Stimulated activated CD4-positive, alpha-beta T cell treated with anti-CD3 and anti-CD28 coated beads, Interleukin-15, amount 100 ng/mL, for 24 hours (primary cell): Measurements from ENCODE around the gene MTHFSD.

Source experiments
- DNase-seq: peaks from one replicate; pipeline ENCODE4 v3.0.0-alpha.2; 2020

MTHFSD gene

GRCh38 chr16:86546638-86547013, 8.4 kb downstream of the MTHFSD start:
- DNase-seq, result no peak

DNA sequence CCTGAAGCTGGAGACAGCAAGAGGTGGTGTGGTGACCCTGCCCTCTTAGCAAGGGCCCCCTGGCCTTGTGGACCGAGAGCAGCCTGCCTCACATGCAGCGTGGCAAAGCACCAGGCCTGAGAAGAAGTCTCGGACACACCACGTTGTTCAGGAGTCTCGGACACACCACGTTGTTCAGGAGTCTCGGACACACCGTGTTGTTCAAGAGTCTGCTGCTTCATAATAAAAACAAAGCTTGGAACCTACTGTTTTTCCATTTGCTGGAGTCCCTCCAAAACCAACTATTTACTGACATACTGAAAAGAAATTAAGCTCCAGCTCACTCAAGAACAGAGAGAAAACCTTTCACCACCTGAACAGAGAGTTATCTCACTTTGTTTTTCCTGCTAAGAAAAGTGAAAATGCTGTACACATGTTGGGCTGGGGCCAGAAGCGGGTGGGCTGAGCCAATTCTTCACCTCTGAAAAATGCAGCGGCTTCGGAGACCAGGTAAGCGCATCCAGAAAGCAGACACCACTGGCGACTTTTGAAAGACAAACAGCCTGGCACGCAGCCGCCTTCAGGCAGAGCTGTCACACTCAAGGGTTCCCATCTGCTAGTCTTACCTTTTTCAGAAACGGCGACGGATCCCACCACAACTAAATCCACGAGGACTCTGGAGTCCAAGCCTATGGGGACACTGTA, 8.9 kb downstream of the MTHFSD start:
- no peak for DNase-seq

GRCh38 chr16:86545481-86545880, 9.6 kb downstream of the MTHFSD start:
- no peak for DNase-seq

DNA sequence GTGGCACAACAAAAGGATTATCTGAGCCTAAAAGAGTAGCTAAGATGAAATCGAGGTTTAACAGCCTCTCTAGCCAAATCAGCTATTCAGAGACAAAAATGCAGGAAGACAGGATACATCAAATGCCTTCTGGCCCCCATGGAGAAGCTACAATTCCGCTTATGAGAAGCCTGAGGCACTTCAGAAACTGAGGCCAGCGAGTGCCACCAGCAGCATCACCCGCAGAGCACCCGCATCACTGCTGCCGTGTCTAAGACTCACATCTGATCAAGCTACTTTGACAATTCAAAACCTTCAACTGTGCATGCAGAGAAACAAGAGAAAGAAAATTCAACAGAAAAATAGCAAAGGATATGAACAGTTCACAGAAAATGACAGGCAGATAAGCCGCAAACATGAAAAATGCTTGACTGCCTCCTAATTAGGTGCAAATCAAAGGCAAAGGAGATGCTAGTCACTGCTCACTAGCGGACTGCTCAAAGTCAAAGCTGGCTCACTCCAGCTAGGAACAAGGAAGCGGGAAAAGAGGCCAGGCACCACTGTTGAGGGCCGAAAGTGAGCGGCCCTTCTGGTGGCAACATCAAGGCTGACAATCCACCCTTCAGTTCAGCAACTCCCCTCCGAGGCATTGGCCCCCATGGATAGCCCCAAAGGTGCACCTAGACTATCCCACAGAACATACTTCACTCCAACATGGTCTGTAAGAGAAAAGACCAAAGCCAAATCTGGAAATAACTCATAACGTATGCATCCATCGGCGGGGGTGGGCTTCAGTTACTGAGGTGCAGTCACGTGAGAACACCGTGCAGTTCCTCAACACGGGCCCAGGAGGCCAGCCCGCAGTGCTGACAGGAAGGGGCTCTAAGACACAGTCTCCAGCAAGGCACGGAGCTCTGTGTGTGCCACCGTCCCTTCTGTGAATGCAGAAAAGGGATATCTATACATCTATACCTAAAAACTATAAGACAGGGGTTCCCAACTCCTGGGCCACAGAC, 12.0 kb downstream of the MTHFSD start:
- no peak for DNase-seq

DNA sequence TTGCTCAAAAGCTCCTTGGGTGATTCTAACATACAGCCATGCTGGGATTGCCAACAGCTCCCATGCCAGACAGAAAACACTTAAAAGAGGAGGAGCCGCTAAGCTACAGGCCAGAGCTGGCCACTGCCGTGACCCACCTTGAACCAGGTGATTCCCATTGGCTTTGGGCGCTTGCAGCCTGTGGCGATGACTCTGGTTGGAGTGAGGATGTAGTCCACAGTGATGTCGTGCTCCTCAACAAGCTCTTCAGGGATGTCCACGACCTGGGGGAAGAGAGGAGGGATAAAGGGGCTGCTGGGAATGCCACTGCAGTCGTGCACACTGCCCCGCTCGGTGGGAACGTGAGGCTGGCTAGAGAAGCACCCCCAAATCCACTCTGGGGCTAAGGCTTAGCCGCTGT, 13.5 kb downstream of the MTHFSD start:
- no peak for DNase-seq

GRCh38 chr16:86540894-86541293, 14.1 kb downstream of the MTHFSD start:
- no peak for DNase-seq

DNA sequence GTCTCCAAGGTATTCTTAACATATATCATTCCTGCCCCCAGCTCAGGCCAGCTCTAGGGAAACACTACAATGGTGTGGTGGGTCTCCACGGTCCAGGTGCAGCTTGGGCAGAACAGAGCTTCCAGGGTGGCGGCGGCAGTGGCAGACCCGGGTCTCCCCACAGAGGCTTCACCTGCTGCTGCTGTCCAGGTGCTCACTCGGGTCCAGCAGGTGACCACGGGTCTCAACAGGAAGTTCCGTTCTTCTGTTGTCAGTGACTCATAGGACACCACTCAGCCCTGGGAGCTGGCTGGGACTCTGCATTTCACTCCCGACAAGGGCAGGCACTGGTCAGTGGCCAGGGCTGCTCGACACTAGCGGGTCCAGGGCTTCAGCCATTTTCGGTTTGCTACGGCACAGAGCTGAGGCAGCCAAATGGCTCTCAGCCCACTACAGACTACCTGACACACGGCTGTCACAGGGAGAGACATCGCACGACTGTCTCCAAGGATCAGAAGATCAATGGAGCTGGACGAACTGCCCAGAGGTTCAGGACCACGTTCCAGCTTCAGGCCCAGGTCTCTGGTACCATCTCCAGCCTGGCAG, 16.7 kb downstream of the MTHFSD start:
- DNase-seq, result no peak

DNA sequence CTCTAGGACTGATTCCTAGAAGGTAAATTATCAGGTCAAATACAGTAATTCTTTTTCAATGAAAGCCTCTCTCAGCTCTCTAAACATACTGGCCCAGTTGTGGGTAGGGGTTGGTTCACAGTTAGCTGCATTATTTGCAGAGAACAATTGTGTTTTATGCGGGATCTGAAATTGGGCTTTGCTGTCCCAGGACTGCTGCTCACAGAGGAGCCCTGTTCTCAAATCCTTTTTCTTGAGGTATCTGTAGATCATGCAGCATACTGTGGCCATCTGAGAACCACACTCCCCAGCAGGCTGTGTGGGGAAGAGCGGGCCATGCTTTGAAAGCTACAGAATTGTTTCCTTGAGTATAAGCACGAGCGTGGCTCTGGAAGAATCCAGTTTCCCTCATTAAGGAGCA, 17.5 kb downstream of the MTHFSD start:
- DNase-seq, result no peak

DNA sequence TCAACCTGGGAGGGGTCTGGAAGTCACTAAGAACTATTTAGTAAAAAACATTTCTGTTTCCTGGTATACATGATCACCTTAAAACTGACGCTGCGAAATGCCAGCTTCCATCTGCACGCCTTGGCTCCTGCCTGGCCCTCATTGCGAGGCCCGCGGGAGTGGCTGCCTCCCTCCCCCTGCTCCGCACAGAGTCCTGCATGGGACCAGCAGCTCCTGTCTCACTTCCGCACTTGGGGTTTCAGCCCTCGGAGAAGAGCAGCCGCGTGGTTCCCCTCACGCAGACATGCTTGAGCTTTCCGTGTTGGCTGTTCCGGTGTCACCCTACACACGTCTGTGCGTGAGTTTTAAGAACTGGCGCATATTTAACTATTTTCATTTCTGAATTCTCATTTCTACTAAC, 18.4 kb downstream of the MTHFSD start:
- no peak for DNase-seq

DNA sequence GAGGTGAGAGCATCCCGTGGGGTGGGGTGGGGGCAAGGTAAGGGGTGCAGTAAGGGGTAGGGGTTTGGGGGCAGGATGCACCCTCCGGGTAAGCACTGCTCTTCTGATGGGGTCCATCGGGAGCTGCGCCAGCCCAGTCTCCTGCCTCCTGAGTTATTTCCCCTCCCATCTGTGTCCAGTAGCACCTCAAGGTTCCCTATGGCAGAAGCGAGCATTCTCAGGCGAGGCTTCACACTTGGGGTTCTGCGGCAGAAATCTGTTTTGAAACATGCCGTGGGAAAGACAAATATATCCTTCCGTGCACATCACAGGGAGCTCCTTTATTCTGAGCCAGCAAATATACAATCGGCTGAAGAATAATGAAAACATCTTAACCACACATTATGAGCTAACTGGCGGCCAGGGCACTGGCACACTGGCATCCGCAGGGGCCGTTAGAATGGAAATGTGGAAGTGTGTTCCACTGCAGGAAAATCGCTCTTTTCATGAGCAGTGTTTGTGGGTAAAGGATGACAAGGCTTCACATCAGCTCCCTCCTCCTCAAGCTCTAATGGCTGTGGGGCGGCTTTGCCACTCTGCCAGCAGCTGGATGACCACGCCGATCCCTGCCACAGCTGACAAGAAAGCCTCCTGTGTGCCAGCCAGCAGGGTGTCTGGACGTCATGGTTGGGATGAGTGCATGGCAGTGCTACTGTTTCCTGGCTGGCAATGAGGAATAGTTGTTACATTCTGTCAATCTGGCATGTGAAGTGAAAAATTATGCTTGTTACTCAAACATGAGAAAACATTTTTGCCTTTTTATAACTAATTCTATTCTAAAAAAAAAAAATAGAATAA, 20.0 kb downstream of the MTHFSD start:
- DNase-seq, result no peak

- no peak for DNase-seq
These were observed 21.2 kb downstream of the MTHFSD start for GRCh38 chr16:86533767-86534351.

DNA sequence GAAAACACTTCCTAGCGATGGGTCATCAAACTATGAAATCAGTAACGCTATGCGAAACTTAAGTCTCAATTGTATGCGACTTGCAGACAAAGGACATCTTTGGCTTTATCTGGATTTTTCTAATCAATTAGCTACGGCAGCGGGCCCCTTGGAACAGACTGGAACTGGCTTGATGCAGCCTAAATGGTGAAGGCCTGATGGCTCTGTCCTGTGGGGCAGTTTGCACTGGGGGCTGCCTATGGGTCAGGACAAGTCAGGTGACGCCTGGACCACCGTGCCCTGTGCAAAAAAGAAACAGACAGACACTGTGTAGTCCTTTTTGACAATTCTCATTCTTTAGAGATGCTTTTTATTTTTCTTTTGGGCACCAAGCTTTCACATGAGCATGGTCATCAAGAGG, 22.0 kb downstream of the MTHFSD start:
- DNase-seq, result no peak

DNA sequence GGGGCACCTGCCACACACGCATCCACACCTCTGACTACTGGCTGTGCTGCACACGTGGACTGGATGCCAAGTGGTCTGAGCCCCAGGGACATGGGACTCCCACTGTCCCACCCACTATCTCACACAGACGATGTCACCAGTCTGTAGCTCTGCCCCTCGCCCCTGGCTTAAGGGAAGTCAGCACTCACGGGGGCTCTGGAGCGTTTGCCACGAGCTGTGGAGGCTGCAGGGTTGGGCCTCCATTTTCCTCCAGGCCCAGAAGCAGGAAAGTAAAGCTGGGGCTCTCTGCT, 22.6 kb downstream of the MTHFSD start:
- no peak for DNase-seq

GRCh38 chr16:86531641-86532525, 23.2 kb downstream of the MTHFSD start:
- DNase-seq, result no peak

- DNase-seq, result no peak
These were observed 23.9 kb downstream of the MTHFSD start for GRCh38 chr16:86531191-86531545.

- no peak for DNase-seq
These were observed 24.5 kb downstream of the MTHFSD start for GRCh38 chr16:86530251-86531190.

DNA sequence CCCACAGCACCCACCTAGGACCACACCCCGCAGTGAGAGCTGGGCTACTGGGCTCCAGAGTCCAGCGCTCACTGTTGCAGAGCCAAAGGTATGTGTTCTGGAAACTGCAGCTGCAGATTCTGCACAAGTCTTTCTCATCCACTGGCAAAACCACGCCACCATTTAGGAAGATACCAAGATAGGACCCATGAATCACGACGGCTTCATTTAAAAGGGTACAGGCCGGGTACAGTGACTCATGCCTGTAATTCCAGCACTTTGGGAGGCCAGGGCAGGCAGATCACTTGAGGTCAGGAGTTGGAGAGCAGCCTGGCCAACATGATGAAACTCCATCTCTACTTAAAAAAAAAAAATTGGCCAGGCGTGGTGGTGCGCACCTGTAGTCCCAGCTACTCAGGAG, 25.9 kb downstream of the MTHFSD start:
- DNase-seq, result no peak

- DNase-seq, result no peak
These were observed 26.7 kb downstream of the MTHFSD start for GRCh38 chr16:86528061-86528929.

GRCh38 chr16:86527366-86527765, 27.7 kb downstream of the MTHFSD start:
- DNase-seq, result no peak

- DNase-seq, result no peak
These were observed 29.3 kb downstream of the MTHFSD start for GRCh38 chr16:86525696-86526095.
